Measurements from ENCODE around the gene TUFT1.

- TF ChIP-seq CTCF (IDR thresholded peaks at IDR 0.05), result no peak
- no peak for TF ChIP-seq POLR2A (IDR thresholded peaks at IDR 0.05)
- no peak for TF ChIP-seq POLR2AphosphoS5 (IDR thresholded peaks at IDR 0.05)
Measured at GRCh38 chr1:151499365-151499764, 40.7 kb upstream of the TUFT1 start.
